IMR-90 (cell line): ENCODE data around the gene CKLF.

Source experiments
- BHLHE40 ChIP-seq: fragments of 150-350 bp; IDR thresholded peaks from 2 replicates; pipeline ENCODE4 v1.6.1; 2016; ENCODE audit warnings: mild to moderate bottlenecking, low read depth, low read length
- CEBPB ChIP-seq: IDR thresholded peaks from 2 replicates; pipeline ENCODE4 v1.6.1; 2012; ENCODE audit warnings: low read depth, low read length, improper control_type of control experiment
- CTCF ChIP-seq: conservative IDR thresholded peaks from 2 replicates; pipeline ENCODE4 v1.5.1; 2012; ENCODE audit warnings: mild to moderate bottlenecking, low read depth, low read length, improper control_type of control experiment
- FOS ChIP-seq: fragments of 150-350 bp; IDR thresholded peaks from 2 replicates; pipeline ENCODE4 v1.6.1; 2016; ENCODE audit warnings: low read depth, low read length
- MAFK ChIP-seq: IDR thresholded peaks from 2 replicates; pipeline ENCODE4 v1.6.1; 2012; ENCODE audit warnings: low read depth, low read length, improper control_type of control experiment
- MAZ ChIP-seq: IDR thresholded peaks from 2 replicates; pipeline ENCODE4 v1.6.1; 2012; ENCODE audit warnings: low read depth, mild to moderate bottlenecking, low read length, improper control_type of control experiment, moderate library complexity, borderline replicate concordance
- MXI1 ChIP-seq: IDR thresholded peaks from 2 replicates; pipeline ENCODE4 v1.6.1; 2012; ENCODE audit warnings: low read depth, mild to moderate bottlenecking, low read length, moderate library complexity, borderline replicate concordance
- NFE2L2 ChIP-seq: fragments of 150-350 bp; IDR thresholded peaks from 2 replicates; pipeline ENCODE4 v1.6.1; 2016; ENCODE audit warnings: low read depth, mild to moderate bottlenecking, low read length
- POLR2A ChIP-seq: IDR thresholded peaks from 2 replicates; pipeline ENCODE4 v1.6.1; 2012; ENCODE audit warnings: mild to moderate bottlenecking, low read depth, low read length
- RAD21 ChIP-seq: IDR thresholded peaks from 2 replicates; pipeline ENCODE4 v1.6.1; 2012; ENCODE audit warnings: low read length, improper control_type of control experiment
- RCOR1 ChIP-seq: IDR thresholded peaks from 2 replicates; pipeline ENCODE4 v1.6.1; 2012; ENCODE audit warnings: mild to moderate bottlenecking, low read length, improper control_type of control experiment; ENCODE audit not compliant: insufficient replicate concordance
- RFX5 ChIP-seq: IDR thresholded peaks from 2 replicates; pipeline ENCODE4 v1.8.0; 2012; ENCODE audit warnings: low read depth, mild to moderate bottlenecking, low read length, moderate library complexity
- SMC3 ChIP-seq: fragments of 150-350 bp; IDR thresholded peaks from 2 replicates; pipeline ENCODE4 v1.6.1; 2016; ENCODE audit warnings: low read depth, mild to moderate bottlenecking, antibody characterized with exemption, low read length, moderate library complexity
- TF ChIP-seq, protein P1 (sequence below): fragments of 150-350 bp; IDR thresholded peaks from 2 replicates; pipeline ENCODE4 v1.6.1; 2017; ENCODE audit warnings: mild to moderate bottlenecking, antibody characterized with exemption, low read length, low read depth

DNA sequence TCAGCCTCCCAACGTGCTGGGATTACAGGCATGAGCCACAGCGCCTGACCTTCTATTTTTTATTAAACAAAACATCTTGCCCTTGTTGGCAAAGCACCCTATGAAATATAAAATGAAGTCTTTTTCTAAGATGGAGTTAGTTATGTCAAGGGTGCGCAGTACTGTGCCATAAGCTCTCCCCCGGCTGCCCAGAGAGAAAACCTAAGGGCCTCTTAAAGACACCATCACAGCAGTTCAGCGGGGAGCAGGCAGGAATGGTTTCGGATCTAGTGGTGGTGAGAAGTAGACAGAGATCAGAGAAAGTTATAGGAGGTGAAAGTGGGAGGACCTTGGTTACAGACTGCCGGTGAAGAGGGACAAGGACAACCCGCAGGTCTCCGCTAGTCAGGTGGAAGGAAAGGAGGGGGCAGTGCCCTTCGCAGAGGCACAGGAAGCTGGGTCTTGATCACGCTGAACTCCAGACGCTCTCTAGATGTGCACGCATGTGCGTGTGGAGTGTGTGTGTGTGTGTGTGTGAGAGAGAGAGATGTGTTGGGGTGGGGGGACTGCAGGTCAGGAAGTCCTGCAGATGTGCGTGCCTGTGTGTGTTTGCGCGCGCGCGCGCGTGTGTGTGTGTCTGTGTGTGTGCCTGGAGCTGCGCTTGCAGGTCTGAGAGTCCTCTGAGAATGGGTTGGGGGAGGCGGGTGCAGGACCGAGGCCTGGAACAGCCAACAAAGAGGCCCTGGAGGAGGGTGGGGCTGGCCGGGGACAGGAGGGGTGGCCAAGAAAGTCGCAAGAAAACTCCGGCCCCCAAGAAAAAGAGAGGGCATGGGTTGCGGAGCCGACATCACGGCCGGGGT, 51.4 kb downstream of the CKLF start:
- TF ChIP-seq POLR2A (no peak), CTCF (no peak), NFE2L2 (no peak), MXI1 (peak; percentile 9; the same call in 1 of the 2 replicates), SMC3 (no peak), RAD21 (no peak), FOS (no peak), RCOR1 (no peak), BHLHE40 (no peak), RFX5 (no peak), CEBPB (no peak), MAZ (no peak), MAFK (no peak)
- TF ChIP-seq, protein P1, sequence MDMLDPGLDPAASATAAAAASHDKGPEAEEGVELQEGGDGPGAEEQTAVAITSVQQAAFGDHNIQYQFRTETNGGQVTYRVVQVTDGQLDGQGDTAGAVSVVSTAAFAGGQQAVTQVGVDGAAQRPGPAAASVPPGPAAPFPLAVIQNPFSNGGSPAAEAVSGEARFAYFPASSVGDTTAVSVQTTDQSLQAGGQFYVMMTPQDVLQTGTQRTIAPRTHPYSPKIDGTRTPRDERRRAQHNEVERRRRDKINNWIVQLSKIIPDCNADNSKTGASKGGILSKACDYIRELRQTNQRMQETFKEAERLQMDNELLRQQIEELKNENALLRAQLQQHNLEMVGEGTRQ = no peak
